Embryonic facial prominence (tissue), 1 donor: ENCODE data around the gene MAP4K3.
"Not testable (repeated sequence)": the region's sequence is repeated elsewhere in the genome, so short reads cannot be mapped to it uniquely, and the experiment has no call there.

Experiments used
- DNase-seq: peaks from one replicate; pipeline ENCODE4 v3.0.0-alpha.2; 2016; ENCODE audit errors: extremely low spot score

The MAP4K3 gene

GRCh38 chr2:39306626-39307025, 130.5 kb downstream of the MAP4K3 start:
- DNase-seq = no peak

GRCh38 chr2:39304729-39305128, 132.4 kb downstream of the MAP4K3 start:
- DNase-seq = no peak

DNA sequence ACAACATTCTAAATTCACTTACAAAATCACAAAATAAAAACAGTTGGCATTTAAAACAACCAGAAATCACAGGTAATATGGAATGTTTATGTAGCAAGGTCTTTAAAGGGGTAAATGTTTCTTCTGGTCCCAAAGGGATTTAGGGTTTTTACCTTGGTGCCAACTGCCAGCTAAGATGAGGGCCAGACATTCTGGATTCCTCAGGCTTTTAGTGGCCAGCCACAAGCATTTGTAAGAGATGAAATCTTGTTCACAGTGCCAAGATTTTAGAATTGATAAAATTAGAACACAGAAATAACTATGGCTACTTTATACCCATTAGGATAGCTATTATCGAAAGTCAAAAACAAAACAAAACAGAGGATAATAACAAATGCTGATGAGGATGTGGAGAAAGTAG, 132.9 kb downstream of the MAP4K3 start:
- no peak for DNase-seq

DNA sequence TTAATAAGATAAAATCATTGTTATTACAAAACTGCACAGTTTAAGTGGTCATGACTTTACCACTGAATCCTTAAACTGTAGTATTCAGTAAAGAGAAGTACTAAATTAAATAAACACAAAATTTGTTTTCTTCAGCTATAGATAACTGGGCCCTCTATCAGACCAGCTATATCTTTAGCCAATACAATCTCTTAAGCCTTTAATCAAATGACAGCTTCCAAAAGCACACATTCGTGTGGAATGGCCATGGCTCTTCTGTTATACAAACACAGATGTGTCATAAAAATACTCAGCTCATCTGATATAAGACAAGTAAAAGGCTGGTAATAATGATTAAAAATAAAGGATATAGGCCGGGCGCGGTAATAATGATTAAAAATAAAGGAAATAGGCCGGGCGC, 135.7 kb downstream of the MAP4K3 start:
- no peak for DNase-seq

GRCh38 chr2:39300044-39300978, 136.8 kb downstream of the MAP4K3 start:
- no peak for DNase-seq

GRCh38 chr2:39290433-39290832, 146.7 kb downstream of the MAP4K3 start:
- no peak for DNase-seq

DNA sequence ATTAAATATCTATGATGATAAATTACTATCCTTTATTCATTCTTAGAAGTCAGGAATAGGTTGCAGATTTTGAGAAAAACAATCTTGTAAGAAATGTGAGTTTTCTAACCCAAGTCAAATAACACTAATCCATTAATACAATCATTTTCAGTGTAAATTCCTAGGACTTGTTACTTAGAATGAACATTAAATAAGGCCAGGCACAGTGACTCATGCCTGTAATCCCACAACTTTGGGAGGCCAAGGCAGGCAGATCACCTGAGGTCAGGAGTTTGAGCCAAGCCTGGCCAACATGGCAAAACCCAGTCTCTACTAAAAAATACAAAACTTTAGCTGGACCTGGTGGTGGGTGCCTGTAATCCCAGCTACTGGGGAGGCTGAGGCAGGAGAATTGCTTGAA, 147.5 kb downstream of the MAP4K3 start:
- DNase-seq = no peak

- DNase-seq = no peak
Measured at GRCh38 chr2:39283561-39283960, 153.5 kb downstream of the MAP4K3 start.

DNA sequence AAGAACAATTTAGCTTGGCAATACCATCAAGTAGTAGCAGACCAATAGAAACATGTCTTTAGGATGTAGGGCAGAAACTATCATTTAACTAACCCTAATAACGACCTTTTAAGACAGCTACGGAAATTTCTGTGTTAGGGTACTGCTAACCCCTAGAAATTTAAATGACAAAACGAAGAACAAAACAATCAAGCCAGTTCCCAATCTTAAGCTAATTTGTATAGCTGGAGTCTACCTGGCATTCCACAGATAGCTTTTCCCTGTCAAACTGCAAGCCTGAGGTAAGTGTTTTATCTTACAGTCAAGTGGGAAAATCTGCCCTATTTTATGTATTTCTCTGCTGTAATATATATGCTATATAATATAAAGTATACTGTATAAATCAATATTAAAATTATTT, 155.7 kb downstream of the MAP4K3 start:
- DNase-seq = no peak

DNA sequence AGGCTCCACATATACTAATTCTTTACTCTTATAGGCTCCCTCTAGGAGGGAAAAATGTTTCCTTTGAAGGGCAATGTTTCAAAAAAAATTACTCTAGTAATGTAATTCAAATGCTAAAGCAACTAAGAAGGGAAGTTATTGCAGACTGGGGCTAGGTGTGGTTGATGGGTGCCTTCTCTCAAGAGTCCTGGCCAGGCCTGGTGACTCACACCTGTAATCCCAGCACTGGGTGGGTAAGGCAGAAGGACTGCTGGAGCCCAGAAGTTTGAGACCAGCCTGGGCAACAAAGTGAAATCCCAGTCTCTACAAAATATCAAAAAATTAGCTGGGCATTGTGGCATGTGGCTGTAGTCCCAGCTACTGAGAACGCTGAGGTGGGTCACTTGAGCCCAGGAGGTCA, 162.1 kb downstream of the MAP4K3 start:
- DNase-seq = no peak

GRCh38 chr2:39269941-39270340, 167.1 kb downstream of the MAP4K3 start:
- DNase-seq = no peak

- DNase-seq = no peak
Measured at GRCh38 chr2:39266916-39267434, 170.1 kb downstream of the MAP4K3 start.

GRCh38 chr2:39266139-39266805, 170.8 kb downstream of the MAP4K3 start:
- no peak for DNase-seq

GRCh38 chr2:39265315-39265714, 171.8 kb downstream of the MAP4K3 start:
- DNase-seq = no peak

- no peak for DNase-seq
Measured at GRCh38 chr2:39264733-39265132, 172.4 kb downstream of the MAP4K3 start.

DNA sequence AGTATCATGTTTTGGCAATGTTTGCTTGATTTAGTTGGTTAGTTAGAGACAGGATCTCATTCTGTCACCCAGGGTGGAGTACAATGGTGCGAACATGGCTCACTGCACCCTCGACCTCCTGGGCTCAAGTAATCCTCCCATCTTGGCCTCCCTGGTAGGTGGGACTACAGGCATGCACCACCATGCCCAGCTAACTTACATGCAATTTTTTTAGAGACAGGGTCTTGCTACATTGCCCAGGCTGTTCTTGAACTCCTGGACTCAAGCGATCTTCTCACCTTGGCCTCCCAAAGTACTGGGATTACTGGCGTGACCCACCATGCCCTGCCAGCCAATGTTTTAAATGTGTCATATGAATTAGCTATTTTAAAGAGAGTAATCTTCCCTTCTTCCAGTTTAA, 177.0 kb downstream of the MAP4K3 start:
- no peak for DNase-seq

DNA sequence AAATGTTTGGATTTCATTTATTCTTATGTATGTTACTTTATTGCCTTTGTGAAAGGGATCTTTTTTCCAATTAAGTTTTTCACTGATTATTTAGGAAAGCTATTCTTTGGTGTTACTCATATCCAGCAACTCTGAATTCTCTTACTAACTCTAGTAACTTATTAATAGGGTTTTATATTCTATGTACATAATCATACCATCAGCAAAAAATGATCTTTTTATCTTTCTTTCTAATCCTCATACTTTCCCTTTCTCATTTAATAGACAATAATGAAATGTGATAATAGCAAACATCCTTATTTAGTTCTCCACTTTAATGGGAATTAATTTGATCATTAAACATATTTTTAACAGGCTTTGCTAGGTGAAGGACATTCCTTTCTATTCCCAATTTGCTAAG, 181.0 kb downstream of the MAP4K3 start:
- DNase-seq = no peak

DNA sequence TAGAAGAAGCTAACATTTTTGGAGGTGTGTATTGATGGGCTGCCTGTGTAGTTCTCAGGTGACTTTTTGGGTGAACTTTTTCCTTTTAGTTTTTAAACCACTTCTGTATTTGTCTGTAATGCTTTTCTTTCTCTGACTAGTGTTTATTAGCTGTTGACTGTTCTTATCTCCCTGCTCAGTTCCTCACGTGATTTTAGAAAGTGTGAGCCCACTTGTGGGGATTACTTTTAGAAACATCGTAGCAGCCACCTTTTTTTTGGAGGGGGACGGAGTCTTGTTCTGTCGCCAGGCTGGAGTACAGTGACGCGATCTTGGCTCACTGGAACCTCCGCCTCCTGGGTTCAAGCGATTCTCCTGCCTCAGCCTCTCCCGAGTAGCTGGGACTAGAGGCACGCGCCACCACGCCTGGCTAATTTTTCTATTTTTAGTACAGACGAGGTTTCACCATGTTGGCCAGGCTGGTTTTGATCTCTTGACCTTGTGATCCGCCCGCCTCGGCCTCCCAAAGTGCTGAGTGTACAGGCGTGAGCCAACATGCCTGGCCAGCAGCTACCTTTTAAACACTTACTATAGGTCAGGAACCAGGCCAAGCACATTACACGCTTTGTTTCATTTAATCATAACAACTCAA, 184.1 kb downstream of the MAP4K3 start:
- no peak for DNase-seq

DNA sequence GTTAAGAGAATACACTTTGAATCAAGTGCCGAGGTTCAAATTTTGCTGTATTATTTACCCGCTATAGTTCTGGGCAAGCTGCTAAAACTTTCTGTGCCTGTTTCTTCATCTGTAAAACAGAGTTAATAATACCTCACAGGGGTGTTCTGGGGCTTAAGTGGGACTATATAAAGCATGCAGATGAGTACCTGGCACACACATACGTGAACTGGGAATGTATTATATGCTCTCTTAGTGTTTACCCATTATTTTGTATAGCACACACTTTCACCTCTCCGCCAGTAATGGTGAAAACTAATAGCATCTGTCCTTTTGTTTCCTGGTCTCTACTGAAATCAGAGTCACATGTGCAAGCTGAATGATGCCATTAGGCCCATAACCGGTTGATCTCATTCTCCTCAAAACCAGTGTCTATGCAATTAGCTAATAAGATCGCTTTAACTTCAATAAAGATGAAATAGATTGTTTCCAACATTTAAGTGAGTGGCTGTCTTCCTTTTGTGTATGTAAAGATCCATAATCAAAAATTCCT, 189.5 kb downstream of the MAP4K3 start:
- DNase-seq = no peak

DNA sequence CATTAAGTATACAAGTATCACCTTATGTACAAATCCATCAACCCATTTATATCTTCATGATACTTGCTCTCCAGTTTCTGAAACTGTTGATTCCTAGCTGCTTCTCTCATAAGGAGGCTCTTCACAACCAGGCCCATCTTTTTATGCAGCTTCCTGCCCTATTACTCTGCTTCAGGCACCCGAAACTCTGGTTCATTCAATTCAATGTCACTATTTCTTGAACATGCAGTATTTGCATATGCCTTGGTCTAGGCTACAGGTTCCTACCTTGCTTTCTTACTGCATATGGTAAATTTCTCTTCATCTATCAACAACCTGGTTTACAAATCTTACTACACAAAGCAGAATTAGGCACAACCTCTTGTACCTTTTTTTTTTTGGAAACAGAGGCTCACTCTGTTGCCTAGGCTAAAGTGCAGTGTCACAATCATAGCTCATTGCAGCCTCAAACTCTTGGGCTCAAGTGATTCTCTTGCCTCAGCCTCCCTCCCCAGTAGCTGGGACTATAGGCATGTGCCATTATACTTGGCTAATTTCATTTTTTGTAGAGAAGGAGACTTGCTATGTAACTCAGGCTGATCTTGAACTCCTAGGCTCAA, 190.6 kb downstream of the MAP4K3 start:
- no peak for DNase-seq

DNA sequence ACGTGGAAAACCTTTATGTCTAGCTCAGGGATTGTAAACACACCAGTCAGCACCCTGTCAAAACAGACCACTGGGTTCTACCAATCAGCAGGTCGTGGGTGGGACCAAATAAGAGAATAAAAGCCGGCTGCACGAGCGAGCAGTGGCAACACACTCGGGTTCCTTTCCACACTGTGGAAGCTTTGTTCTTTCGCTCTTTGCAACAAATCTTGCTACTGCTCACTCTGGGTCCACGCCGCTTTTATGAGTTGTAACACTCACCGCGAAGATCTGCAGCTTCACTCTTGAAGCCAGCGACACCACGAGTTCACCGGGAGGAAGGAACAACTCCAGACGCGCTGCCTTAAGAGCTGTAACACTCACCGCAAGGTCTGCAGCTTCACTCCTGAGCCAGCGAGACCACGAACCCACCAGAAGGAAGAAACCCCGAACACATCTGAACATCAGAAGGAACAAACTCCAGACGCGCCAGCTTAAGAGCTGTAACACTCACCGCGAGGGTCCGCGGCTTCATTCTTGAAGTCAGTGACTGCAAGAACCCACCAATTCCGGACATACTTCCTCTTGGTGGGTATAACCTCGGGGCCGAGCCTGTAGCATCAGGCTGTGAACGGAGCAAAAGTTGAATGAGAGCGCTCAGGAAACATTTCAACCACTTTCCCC, 192.0 kb downstream of the MAP4K3 start:
- DNase-seq = not testable (repeated sequence)
